ENCODE data around the gene CBL.

CBL gene

GRCh38 chr11:119344291-119345010 lies 138.3 kb downstream of the CBL start:
- DNase-seq (ENCODE audit: low read depth in 2 of 3, low spot score in 1 of 3), result no peak

- DNase-seq (ENCODE audit: low read depth in 2 of 3, low spot score in 1 of 3), result no peak
Measured at GRCh38 chr11:119345685-119346084, 139.5 kb downstream of the CBL start.

DNA sequence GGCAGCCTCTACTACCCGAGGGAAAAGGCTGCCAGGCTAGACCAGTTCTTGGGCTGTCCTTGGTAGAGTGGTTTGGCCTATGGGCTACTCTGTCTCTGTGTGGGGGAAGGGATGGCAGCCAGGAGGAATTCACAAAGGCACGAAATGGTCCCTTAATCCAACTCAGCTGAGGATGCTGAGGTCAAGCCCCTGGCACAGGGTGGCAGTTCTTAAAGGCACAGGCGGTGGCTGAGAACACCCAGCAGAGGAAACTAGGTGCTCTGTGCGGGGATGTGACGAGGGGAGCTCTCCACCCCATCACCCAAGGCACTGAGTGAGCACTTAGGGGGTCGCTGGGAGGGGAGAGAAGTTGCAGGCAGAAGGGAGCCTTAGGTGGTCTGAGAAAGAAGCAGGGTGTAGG lies 140.5 kb downstream of the CBL start, which contains the start of gene MFRP:
Gene MFRP (minus strand): TSS at position 101 of the 400 bp plus-strand sequence. CDS start 192 bp downstream, outside the sequence.
- no peak for DNase-seq (ENCODE audit: low read depth in 2 of 3, low spot score in 1 of 3)

- DNase-seq (ENCODE audit: low read depth in 2 of 3, low spot score in 1 of 3), result no peak
Measured at GRCh38 chr11:119347242-119347641, 141.1 kb downstream of the CBL start.

DNA sequence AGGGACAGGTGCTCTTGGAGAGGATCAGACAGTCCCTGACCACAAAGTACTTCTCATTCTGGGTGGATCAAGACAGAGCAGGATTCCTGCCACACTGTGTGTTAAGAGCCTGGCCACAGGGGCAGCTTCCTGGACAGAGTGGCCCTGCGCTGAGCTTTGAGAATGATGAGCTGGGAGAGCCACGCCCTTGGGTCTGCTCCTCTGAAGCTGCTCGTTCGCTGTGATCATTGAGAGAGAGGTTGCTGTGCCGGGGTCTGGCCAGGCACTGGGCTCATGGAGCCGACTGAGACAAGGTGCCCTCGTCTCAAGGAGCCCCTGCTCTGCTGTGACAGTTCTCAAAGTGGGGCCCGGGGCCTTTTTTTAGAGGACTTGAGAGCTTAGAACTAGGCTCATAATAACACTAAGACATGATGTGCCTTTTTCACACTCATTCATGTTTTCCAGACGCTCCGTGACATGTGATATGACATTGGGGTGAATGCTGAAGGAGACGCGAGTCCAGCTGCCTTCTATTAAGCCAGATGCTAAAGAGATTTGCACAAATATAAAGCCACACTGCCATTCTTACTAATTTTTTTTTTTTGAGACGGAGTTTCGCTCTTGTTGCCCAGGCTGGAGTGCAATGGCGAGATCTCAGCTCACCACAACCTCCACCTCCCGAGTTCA lies 141.9 kb downstream of the CBL start:
- no peak for DNase-seq (ENCODE audit: low read depth in 2 of 3, low spot score in 1 of 3)

DNA sequence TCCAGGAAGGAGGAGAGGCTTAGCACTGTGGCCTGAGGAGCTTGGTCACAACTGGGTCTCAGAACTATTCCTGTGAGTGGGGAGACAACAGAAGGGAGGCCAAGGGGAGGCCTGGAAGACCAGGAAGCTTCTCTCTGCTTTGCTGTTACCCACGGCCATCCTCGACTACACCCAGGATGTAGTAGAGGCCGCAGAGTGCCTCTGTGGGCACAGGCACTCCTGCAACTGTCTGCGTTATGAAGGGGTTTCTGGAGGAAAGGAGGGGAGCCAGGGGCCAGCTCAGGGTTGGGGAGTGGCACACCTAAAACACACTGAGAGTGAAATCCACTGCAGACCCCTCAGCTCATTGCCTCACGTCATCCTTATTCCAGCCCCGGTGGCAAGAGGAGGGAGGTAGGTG lies 144.2 kb downstream of the CBL start:
- DNase-seq (ENCODE audit: low read depth in 2 of 3, low spot score in 1 of 3), result no peak

GRCh38 chr11:119351232-119351631 lies 145.1 kb downstream of the CBL start:
- no peak for DNase-seq (ENCODE audit: low read depth in 2 of 3, low spot score in 1 of 3)

DNA sequence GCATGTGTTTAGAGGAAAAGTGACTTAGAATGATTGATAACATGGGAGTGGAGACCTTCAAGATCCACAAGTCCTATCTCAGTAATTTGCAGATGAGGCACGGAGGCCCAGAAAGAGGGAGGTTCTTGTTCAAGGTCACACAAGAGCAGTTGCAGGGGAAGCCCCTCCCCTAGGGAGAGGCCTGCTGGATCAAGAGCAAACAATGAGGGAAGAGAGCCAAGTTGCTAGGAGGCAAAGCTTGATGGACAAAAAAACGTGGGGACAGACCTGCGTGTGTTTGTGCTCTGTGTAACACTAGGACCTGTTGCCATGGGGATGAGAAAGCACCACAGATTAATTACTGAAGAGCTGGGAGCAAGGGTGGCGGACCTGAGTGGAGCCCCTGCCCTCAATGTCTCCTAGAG lies 146.7 kb downstream of the CBL start:
- DNase-seq (ENCODE audit: low read depth in 2 of 3, low spot score in 1 of 3), result no peak

DNA sequence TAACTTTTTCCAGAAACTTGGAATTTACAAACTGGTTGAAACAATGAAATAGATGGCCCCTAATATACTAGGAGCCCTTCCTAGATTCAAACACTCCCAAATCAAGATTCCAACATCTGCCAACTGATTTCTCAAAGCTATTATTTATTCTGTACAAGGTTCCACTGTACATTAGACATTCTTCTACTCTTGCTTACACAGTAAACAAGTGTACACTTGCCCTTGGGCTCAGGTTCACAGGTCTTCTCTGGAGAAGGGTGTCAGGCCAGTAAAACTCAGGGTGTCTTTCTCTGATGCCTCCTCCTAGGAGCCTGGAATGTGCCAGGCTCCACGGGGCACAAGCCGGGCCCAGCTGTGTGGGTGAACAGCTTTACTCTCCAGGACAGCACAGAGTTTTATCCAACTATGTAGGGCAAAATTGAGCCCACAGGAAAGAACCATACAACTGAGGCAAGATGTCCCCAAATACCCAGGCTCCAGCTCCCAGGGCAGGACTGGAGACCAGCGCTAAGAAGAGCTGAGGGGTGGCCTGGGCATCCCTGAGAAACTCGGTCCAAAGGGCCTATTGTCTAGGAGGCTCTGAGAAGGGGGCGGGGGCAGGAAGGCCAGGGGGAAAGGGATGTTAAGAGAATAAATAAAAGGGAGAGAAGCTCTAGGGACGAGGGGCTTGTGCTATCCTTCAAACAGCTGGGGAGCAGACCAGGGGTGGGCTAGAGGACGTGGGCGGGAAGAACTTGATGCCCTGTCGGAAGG lies 149.1 kb downstream of the CBL start:
- DNase-seq (ENCODE audit: low read depth in 2 of 3, low spot score in 1 of 3), result no peak

- peak in 2 of 3 donors; percentile 64 to 70 for DNase-seq (ENCODE audit: low read depth in 2 of 3, low spot score in 1 of 3)
Measured at GRCh38 chr11:119356349-119357031, 150.4 kb downstream of the CBL start.

GRCh38 chr11:119357074-119357473 lies 150.9 kb downstream of the CBL start:
- no peak for DNase-seq (ENCODE audit: low read depth in 2 of 3, low spot score in 1 of 3)

Measured in stimulated activated CD4-positive, alpha-beta T cell treated with anti-CD3 and anti-CD28 coated beads, Interleukin-12 subunit alpha, Interleukin-12 subunit beta, amount 100 ng/mL, for 48 hours (primary cell).